H9 (cell line): Measurements from ENCODE around the gene PLD5. TPM values are rescaled to one million over a fixed set of nuclear protein-coding genes. Genes with fewer than 3 reads are reported as not detected.

ENCODE experiments used
- DNase-seq: peaks from one replicate; pipeline ENCODE4 v3.0.0-alpha.2; 2017
- H2AFZ ChIP-seq: one replicate; pipeline ENCODE4 v1.6.1; 2013; ENCODE audit warnings: mild to moderate bottlenecking, low read length, control low read depth, moderate library complexity
- H2AK5ac ChIP-seq: 2 replicates; pipeline ENCODE4 v1.6.1; 2013; ENCODE audit warnings: low read length, control low read depth, mixed read lengths; ENCODE audit not compliant: insufficient read length
- H2BK120ac ChIP-seq: one replicate; pipeline ENCODE4 v1.6.1; 2013; ENCODE audit warnings: low read depth, mild to moderate bottlenecking, low read length, control low read depth, inconsistent platforms; ENCODE audit not compliant: poor library complexity, severe bottlenecking
- H2BK12ac ChIP-seq: 2 replicates; pipeline ENCODE4 v1.6.1; 2013; ENCODE audit warnings: low read length, control low read depth, mixed read lengths, low read depth; ENCODE audit not compliant: insufficient read length
- H2BK15ac ChIP-seq: 2 replicates; pipeline ENCODE4 v1.6.1; 2013; ENCODE audit warnings: low read depth, low read length, control low read depth
- H2BK20ac ChIP-seq: one replicate; pipeline ENCODE4 v1.6.1; 2013; ENCODE audit warnings: low read depth, mild to moderate bottlenecking, low read length, control low read depth, inconsistent platforms; ENCODE audit not compliant: poor library complexity, severe bottlenecking
- H2BK5ac ChIP-seq: 2 replicates; pipeline ENCODE4 v1.6.1; 2013; ENCODE audit warnings: low read length, control low read depth, mixed read lengths; ENCODE audit not compliant: insufficient read length
- H3K14ac ChIP-seq: 2 replicates; pipeline ENCODE4 v1.6.1; 2013; ENCODE audit warnings: low read length, control low read depth; ENCODE audit not compliant: insufficient read depth
- H3K18ac ChIP-seq: 2 replicates; pipeline ENCODE4 v1.6.1; 2013; ENCODE audit warnings: low read depth, mild to moderate bottlenecking, mixed read lengths, low read length, control low read depth; ENCODE audit not compliant: insufficient read length
- H3K23ac ChIP-seq: 2 replicates; pipeline ENCODE4 v1.6.1; 2013; ENCODE audit warnings: low read length, control low read depth, mixed read lengths, low read depth; ENCODE audit not compliant: insufficient read length
- H3K23me2 ChIP-seq: 2 replicates; pipeline ENCODE4 v1.6.1; 2013; ENCODE audit warnings: low read depth, mild to moderate bottlenecking, mixed read lengths, low read length, control low read depth; ENCODE audit not compliant: insufficient read length, poor library complexity, severe bottlenecking
- H3K27ac ChIP-seq: 2 replicates; pipeline ENCODE4 v1.5.1; 2013; ENCODE audit warnings: low read length, control low read depth, mixed read lengths, low read depth; ENCODE audit not compliant: insufficient read length
- H3K27me3 ChIP-seq: 2 replicates; pipeline ENCODE4 v1.6.1; 2013; ENCODE audit warnings: low read length, control low read depth, inconsistent platforms; ENCODE audit not compliant: insufficient read depth
- H3K4ac ChIP-seq: 2 replicates; pipeline ENCODE4 v1.6.1; 2013; ENCODE audit warnings: low read depth, mild to moderate bottlenecking, control low read depth, inconsistent platforms, low read length, moderate library complexity
- H3K4me1 ChIP-seq: 2 replicates; pipeline ENCODE4 v1.6.1; 2013; ENCODE audit warnings: low read length, control low read depth, inconsistent platforms; ENCODE audit not compliant: insufficient read depth
- H3K4me2 ChIP-seq: 2 replicates; pipeline ENCODE4 v1.6.1; 2013; ENCODE audit warnings: low read length, control low read depth, mixed read lengths; ENCODE audit not compliant: insufficient read length, insufficient read depth
- H3K56ac ChIP-seq: 2 replicates; pipeline ENCODE4 v1.6.1; 2013; ENCODE audit warnings: low read depth, mild to moderate bottlenecking, mixed read lengths, low read length, control low read depth; ENCODE audit not compliant: insufficient read length
- H3K79me1 ChIP-seq: 2 replicates; pipeline ENCODE4 v1.6.1; 2013; ENCODE audit warnings: low read depth, mild to moderate bottlenecking, moderate library complexity, low read length, control low read depth, inconsistent platforms; ENCODE audit not compliant: insufficient read depth, poor library complexity, severe bottlenecking
- H3K79me2 ChIP-seq: 2 replicates; pipeline ENCODE4 v1.6.1; 2013; ENCODE audit warnings: low read length, control low read depth, inconsistent platforms; ENCODE audit not compliant: insufficient read depth
- H3K9ac ChIP-seq: 2 replicates; pipeline ENCODE4 v1.6.1; 2013; ENCODE audit warnings: low read length, control low read depth, mixed read lengths; ENCODE audit not compliant: insufficient read length; ENCODE audit errors: extremely low read depth
- H3K9me3 ChIP-seq: one replicate; pipeline ENCODE4 v1.6.1; 2013; ENCODE audit warnings: low read depth, low read length, inconsistent platforms; ENCODE audit not compliant: control insufficient read depth
- H3T11ph ChIP-seq: one replicate; pipeline ENCODE4 v1.6.1; 2013; ENCODE audit warnings: mild to moderate bottlenecking, low read length, control low read depth, inconsistent platforms
- H4K20me1 ChIP-seq: one replicate; pipeline ENCODE4 v1.6.1; 2013; ENCODE audit not compliant: control insufficient read depth, insufficient read length, insufficient read depth
- H4K5ac ChIP-seq: 2 replicates; pipeline ENCODE4 v1.6.1; 2013; ENCODE audit warnings: low read depth, mild to moderate bottlenecking, mixed read lengths, low read length, control low read depth; ENCODE audit not compliant: insufficient read length
- H4K8ac ChIP-seq: replicated peaks from 2 replicates; pipeline ENCODE4 v1.6.1; 2013; ENCODE audit warnings: low read length, control low read depth, mixed read lengths, low read depth; ENCODE audit not compliant: insufficient read length
- H4K91ac ChIP-seq: 2 replicates; pipeline ENCODE4 v1.6.1; 2013; ENCODE audit warnings: low read depth, mild to moderate bottlenecking, moderate library complexity, mixed read lengths, low read length, control low read depth; ENCODE audit not compliant: insufficient read length
- H3K27ac Mint-ChIP-seq, 3 experiments: 2 replicates in 2 of 3; 3 replicates in 1 of 3; pipeline ENCODE4 v1.8.0; 2020 to 2021; ENCODE audit warnings: mixed read lengths in 3 of 3, mild to moderate bottlenecking in 1 of 3, moderate library complexity in 1 of 3
- H3K27me3 Mint-ChIP-seq: 2 replicates; pipeline ENCODE4 v1.8.0; 2021; ENCODE audit warnings: low read depth, mild to moderate bottlenecking, moderate library complexity, mixed read lengths
- H3K36me3 Mint-ChIP-seq, 3 experiments: 2 replicates in 2 of 3; 3 replicates in 1 of 3; pipeline ENCODE4 v1.8.0; 2020 to 2021; ENCODE audit warnings: low read depth in 3 of 3, mixed read lengths in 3 of 3; ENCODE audit not compliant: insufficient read depth in 1 of 3
- H3K4me1 Mint-ChIP-seq, 2 experiments: 2 replicates each; pipeline ENCODE4 v1.8.0; 2020; ENCODE audit warnings: mixed read lengths in 2 of 2
- H3K4me3 Mint-ChIP-seq, 2 experiments: 2 replicates in 1 of 2; 3 replicates in 1 of 2; pipeline ENCODE4 v1.8.0; 2020 to 2021; ENCODE audit warnings: mild to moderate bottlenecking in 2 of 2, mixed read lengths in 2 of 2, moderate library complexity in 1 of 2
- H3K9me3 Mint-ChIP-seq, 2 experiments: 2 replicates in 1 of 2; 3 replicates in 1 of 2; pipeline ENCODE4 v1.8.0; 2020; ENCODE audit warnings: mild to moderate bottlenecking in 2 of 2, mixed read lengths in 2 of 2, moderate library complexity in 1 of 2
- WGBS: extraction: QIAGEN DNeasy Blood & Tissue Kit; methylation state at CpG from one replicate; pipeline ENCODE4 v1.1.7; 2013; ENCODE audit warnings: missing lambda C conversion rate, low lambda C conversion rate, mixed read lengths; ENCODE audit not compliant: insufficient read length; ENCODE audit errors: extremely low coverage; 5-methylcytosine and 5-hydroxymethylcytosine counted together
- total RNA-seq: library from RNA; stranded (reverse); gene quantifications from 2 replicates; pipeline ENCODE4 v1.2.1, GENCODE V29; 2021
- TF ChIP-seq, protein P1 (sequence below): fragments of 200-600 bp; sonication (generic); conservative IDR thresholded peaks from 3 replicates; pipeline ENCODE4 v1.8.0; 2021; ENCODE audit warnings: antibody characterized with exemption, mild to moderate bottlenecking

The PLD5 gene
- total RNA-seq, 1 experiment from 2014 or later, result 5.2 TPM

- Histone ChIP-seq H4K5ac (no peak overlapping the region), H3K56ac (no peak overlapping the region), H3K27me3 (no peaks in the 10 kb centered on the region), H2AFZ (no peak overlapping the region), H2BK5ac (no peak overlapping the region), H2BK120ac (no peak overlapping the region), H3K18ac (no peak overlapping the region), H4K20me1 (no peaks in the 10 kb centered on the region), H2BK15ac (no peak overlapping the region), H3T11ph (no peak overlapping the region), H3K79me2 (no peaks in the 10 kb centered on the region), H3K79me1 (no peaks in the 10 kb centered on the region), H3K9ac (no peak overlapping the region), H3K14ac (no peak overlapping the region), H2BK12ac (no peak overlapping the region), H3K23me2 (no peaks in the 10 kb centered on the region), H3K27ac (no peak overlapping the region), H3K9me3 (no peaks in the 10 kb centered on the region), H4K8ac (no peak overlapping the region), H3K23ac (no peak overlapping the region), H3K4me2 (no peak overlapping the region), H2AK5ac (no peak overlapping the region), H2BK20ac (no peak overlapping the region), H4K91ac (no peak overlapping the region), H3K4ac (no peak overlapping the region), H3K4me1 (no peaks in the 10 kb centered on the region)
- Mint-ChIP-seq H3K4me3 (no peak overlapping the region), H3K27ac (no peak overlapping the region), H3K9me3 (no peaks in the 10 kb centered on the region; a peak in 1 of 5 replicates), H3K36me3 (peaks cover 0 to 6% (median 1%) of the 10 kb centered on the region in 3 experiments; a peak in 3 of 7 replicates), H3K27me3 (no peaks in the 10 kb centered on the region), H3K4me1 (peaks cover 5 to 6% of the 10 kb centered on the region in 2 experiments; a peak in 3 of 4 replicates)
- TF ChIP-seq, protein P1, sequence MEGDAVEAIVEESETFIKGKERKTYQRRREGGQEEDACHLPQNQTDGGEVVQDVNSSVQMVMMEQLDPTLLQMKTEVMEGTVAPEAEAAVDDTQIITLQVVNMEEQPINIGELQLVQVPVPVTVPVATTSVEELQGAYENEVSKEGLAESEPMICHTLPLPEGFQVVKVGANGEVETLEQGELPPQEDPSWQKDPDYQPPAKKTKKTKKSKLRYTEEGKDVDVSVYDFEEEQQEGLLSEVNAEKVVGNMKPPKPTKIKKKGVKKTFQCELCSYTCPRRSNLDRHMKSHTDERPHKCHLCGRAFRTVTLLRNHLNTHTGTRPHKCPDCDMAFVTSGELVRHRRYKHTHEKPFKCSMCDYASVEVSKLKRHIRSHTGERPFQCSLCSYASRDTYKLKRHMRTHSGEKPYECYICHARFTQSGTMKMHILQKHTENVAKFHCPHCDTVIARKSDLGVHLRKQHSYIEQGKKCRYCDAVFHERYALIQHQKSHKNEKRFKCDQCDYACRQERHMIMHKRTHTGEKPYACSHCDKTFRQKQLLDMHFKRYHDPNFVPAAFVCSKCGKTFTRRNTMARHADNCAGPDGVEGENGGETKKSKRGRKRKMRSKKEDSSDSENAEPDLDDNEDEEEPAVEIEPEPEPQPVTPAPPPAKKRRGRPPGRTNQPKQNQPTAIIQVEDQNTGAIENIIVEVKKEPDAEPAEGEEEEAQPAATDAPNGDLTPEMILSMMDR, result no peak
- no CpG with 5 or more reads among the region's 4 CpGs for WGBS
- DNase-seq, result no peak
Measured at GRCh38 chr1:242430956-242431355, 93.5 kb downstream of the PLD5 start.
